Erythroblast (primary cell): ENCODE data around the gene C1orf141.

Source experiments
- GATA1 ChIP-seq: IDR thresholded peaks from 2 replicates; pipeline ENCODE4 v1.6.1; 2011; ENCODE audit warnings: low read depth, mild to moderate bottlenecking, control low read depth, low read length, moderate library complexity
- POLR2A ChIP-seq: IDR thresholded peaks from 2 replicates; pipeline ENCODE4 v1.6.1; 2011; ENCODE audit warnings: mild to moderate bottlenecking, low read length

DNA sequence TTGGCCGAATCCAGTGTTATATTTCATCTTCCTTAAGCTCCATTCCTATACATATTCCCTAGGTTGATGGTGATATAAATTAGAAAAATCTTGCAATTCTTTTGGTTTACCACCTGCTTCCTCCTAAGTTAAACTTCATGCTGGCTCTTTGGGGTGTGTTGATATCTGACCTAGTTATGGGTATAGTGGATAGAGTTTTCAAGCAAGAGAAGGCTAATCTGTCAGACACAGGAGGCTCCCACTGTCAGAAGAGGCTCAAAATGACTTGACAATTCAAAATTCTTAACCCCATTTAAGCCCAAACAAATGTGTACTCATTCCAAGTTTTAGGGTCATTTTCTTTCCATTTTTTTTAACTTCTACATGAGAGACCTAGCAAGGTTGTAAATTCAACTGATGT is 72.4 kb downstream of the C1orf141 start:
- TF ChIP-seq POLR2A (no peak), GATA1 (no peak)
